ENCODE results near the gene TSSC4.

The TSSC4 gene

GRCh38 chr11:2450321-2451041, 49.9 kb downstream of the TSSC4 start:
- Histone ChIP-seq H3K36me3 (ENCODE audit: control insufficient read depth, low read length) (no peaks in the 10 kb centered on the region), H3K4me2 (ENCODE audit: low read length) (no peak overlapping the region), H3K9me3 (ENCODE audit: control insufficient read depth, insufficient read depth, low read length) (no peaks in the 10 kb centered on the region), H3K27ac (ENCODE audit: low read depth, low read length) (no peak overlapping the region), H3K4me3 (ENCODE audit: low read length) (no peak overlapping the region), H3K27me3 (ENCODE audit: control insufficient read depth, low read length) (no peaks in the 10 kb centered on the region), H3K79me2 (ENCODE audit: control insufficient read depth, low read length) (no peaks in the 10 kb centered on the region), H3K9me2 (replicated peaks; ENCODE audit: control insufficient read depth, low read length) (no peaks in the 10 kb centered on the region), H4K20me1 (ENCODE audit: control insufficient read depth, insufficient read depth, low read depth, low read length) (no peaks in the 10 kb centered on the region), H3K4me1 (ENCODE audit: control insufficient read depth, low read length) (peaks cover 17% of the 10 kb centered on the region), H3F3A (ENCODE audit: control insufficient read depth, insufficient read depth) (no peaks in the 10 kb centered on the region)
- TF ChIP-seq EZH2phosphoT487 (IDR thresholded peaks at IDR 0.05; ENCODE audit: borderline replicate concordance, low read length) (no peak), CTCF (IDR thresholded peaks at IDR 0.05; ENCODE audit: low read depth, low read length, poor library complexity, severe bottlenecking) (no peak)

GRCh38 chr11:2451336-2451735, 50.8 kb downstream of the TSSC4 start:
- Histone ChIP-seq H3K9me2 (replicated peaks; ENCODE audit: control insufficient read depth, low read length) (no peaks in the 10 kb centered on the region), H3K4me1 (ENCODE audit: control insufficient read depth, low read length) (peaks cover 16% of the 10 kb centered on the region), H3K4me3 (ENCODE audit: low read length) (no peak overlapping the region), H3K27me3 (ENCODE audit: control insufficient read depth, low read length) (no peaks in the 10 kb centered on the region), H3K36me3 (ENCODE audit: control insufficient read depth, low read length) (no peaks in the 10 kb centered on the region), H3K9me3 (ENCODE audit: control insufficient read depth, insufficient read depth, low read length) (no peaks in the 10 kb centered on the region), H3K27ac (ENCODE audit: low read depth, low read length) (no peak overlapping the region), H3K79me2 (ENCODE audit: control insufficient read depth, low read length) (no peaks in the 10 kb centered on the region), H3F3A (ENCODE audit: control insufficient read depth, insufficient read depth) (no peaks in the 10 kb centered on the region), H3K4me2 (ENCODE audit: low read length) (no peak overlapping the region), H4K20me1 (ENCODE audit: control insufficient read depth, insufficient read depth, low read depth, low read length) (no peaks in the 10 kb centered on the region)
- TF ChIP-seq CTCF (IDR thresholded peaks at IDR 0.05; ENCODE audit: low read depth, low read length, poor library complexity, severe bottlenecking) (no peak), EZH2phosphoT487 (IDR thresholded peaks at IDR 0.05; ENCODE audit: borderline replicate concordance, low read length) (no peak)

GRCh38 chr11:2451916-2452315, 51.4 kb downstream of the TSSC4 start:
- Histone ChIP-seq H3K36me3 (ENCODE audit: control insufficient read depth, low read length) (no peaks in the 10 kb centered on the region), H3F3A (ENCODE audit: control insufficient read depth, insufficient read depth) (no peaks in the 10 kb centered on the region), H3K9me3 (ENCODE audit: control insufficient read depth, insufficient read depth, low read length) (no peaks in the 10 kb centered on the region), H3K4me2 (ENCODE audit: low read length) (no peak overlapping the region), H3K27ac (ENCODE audit: low read depth, low read length) (no peak overlapping the region), H3K4me3 (ENCODE audit: low read length) (no peak overlapping the region), H3K27me3 (ENCODE audit: control insufficient read depth, low read length) (no peaks in the 10 kb centered on the region), H4K20me1 (ENCODE audit: control insufficient read depth, insufficient read depth, low read depth, low read length) (no peaks in the 10 kb centered on the region), H3K79me2 (ENCODE audit: control insufficient read depth, low read length) (no peaks in the 10 kb centered on the region), H3K9me2 (replicated peaks; ENCODE audit: control insufficient read depth, low read length) (no peaks in the 10 kb centered on the region), H3K4me1 (ENCODE audit: control insufficient read depth, low read length) (peaks cover 11% of the 10 kb centered on the region)
- no peak for TF ChIP-seq EZH2phosphoT487 (IDR thresholded peaks at IDR 0.05; ENCODE audit: borderline replicate concordance, low read length)
- TF ChIP-seq CTCF (IDR thresholded peaks at IDR 0.05; ENCODE audit: low read depth, low read length, poor library complexity, severe bottlenecking): no peak

Measured in DOHH2 (cell line).